PFSK-1 (cell line): ENCODE results near the gene PPM1D.

Source experiments
- POLR2AphosphoS5 ChIP-seq: IDR thresholded peaks from 2 replicates; pipeline ENCODE4 v1.6.1; 2012; ENCODE audit warnings: low read depth, mild to moderate bottlenecking, control low read depth, low read length, moderate library complexity
- REST ChIP-seq, 2 experiments: IDR thresholded peaks; 2 replicates each; pipeline versions ENCODE4 v1.6.1 to v1.8.0; 2011 to 2012; ENCODE audit warnings: low read depth in 2 of 2, low read length in 2 of 2, control low read depth in 1 of 2, inconsistent platforms in 1 of 2, mild to moderate bottlenecking in 1 of 2, moderate library complexity in 1 of 2; ENCODE audit not compliant: insufficient read depth in 1 of 2
- TAF1 ChIP-seq: IDR thresholded peaks from 2 replicates; pipeline ENCODE4 v1.6.1; 2012; ENCODE audit warnings: low read length, control low read depth, borderline replicate concordance; ENCODE audit not compliant: insufficient read depth

- TF ChIP-seq REST (IDR thresholded peaks at IDR 0.05; ENCODE audit: insufficient read depth in 1 of 2, low read depth in 2 of 2, low read length in 2 of 2) (no peak), POLR2AphosphoS5 (no peak), TAF1 (no peak)
Measured at GRCh38 chr17:60671482-60671881, 71.5 kb downstream of the PPM1D start.
